Stimulated activated naive CD8-positive, alpha-beta T cell treated with anti-CD3 and anti-CD28 coated beads, Interleukin-15, Interleukin-2, amounts not matched to agents 100 U/mL and 50 U/mL, for 24 hours (primary cell): ENCODE measurements around the gene IGF1R.

Source experiments
- ATAC-seq: fragments of 150-1000 bp; cut with Tn5 transposase; one replicate; pipeline ENCODE4 v1.10.0; 2021
- DNase-seq: peaks from one replicate; pipeline ENCODE4 v3.0.0; 2021

IGF1R gene

DNA sequence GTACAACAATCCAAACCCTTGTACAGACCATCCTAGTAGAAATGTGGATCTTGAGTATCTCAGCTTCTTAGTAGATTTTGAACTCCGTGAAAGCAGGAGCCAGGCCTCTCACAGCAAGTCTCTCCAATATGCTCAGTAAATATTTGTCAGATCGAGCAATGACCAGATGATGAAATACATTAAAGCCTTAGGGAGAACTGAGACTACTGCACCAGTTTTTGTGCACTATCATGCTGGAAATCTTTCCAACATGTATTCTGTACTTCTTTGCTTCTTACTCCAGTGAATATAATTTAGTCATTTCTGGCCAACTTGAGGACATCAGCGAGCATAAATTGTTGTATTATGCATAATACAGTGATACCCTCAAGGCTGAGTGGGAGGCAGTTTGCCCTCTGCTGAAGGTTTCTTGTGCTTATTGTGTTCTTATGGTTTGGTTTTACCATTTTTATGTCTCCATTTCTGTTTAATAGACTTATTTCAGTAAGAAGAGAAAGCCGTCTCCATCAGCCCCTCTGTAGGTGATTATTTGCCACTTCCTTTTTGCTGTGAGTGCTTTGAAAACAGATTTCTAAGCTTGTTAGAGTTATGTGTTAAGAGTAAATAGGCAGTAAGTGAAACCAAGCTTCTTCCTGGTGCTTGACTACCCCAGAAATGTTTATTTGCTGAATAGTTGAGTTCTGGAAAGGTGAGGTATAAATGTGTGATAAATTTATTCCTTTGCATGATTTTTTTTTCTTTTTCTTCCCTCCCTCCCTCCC is 212.1 kb downstream of the IGF1R start:
- DNase-seq (no peak), ATAC-seq (no peak)

DNA sequence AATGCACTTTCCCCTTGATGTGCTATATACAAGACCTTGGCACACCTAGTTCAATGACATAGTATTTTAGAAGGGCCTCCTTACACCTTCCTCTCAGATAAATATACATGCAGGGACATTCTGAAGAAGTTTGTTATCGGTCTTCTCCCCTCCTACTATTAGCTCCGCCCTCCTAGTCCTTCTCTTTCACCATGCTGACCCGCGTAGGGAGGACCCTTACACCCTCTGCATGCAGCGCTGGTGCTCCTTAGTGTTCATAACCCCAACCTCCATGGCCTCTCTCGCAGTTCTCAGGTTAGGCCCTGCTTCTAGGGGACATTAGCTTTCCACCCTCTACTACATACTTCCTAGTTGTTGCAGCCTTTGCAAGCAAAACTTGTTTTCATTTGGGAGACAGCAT is 212.8 kb downstream of the IGF1R start:
- DNase-seq: no peak
- ATAC-seq: no peak

DNA sequence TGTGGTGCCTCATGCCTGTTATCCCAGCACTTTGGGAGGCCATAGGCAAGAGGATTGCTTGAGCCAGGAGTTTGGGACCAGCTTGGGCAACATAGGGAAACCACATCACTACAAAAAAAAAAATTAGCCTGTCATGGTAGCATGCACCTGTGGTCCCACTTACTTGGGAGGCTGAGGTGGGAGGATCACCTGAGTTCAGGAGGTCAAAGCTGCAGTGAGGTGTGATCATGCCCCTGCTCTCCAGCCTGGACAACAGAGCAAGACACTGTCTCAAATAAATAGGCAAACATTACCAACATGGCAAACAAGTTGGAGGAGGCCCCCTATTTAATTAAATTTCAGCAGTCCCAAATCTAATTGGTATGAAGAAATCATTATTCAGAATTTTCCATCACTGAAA is 215.6 kb downstream of the IGF1R start:
- no peak for DNase-seq
- ATAC-seq: no peak

DNA sequence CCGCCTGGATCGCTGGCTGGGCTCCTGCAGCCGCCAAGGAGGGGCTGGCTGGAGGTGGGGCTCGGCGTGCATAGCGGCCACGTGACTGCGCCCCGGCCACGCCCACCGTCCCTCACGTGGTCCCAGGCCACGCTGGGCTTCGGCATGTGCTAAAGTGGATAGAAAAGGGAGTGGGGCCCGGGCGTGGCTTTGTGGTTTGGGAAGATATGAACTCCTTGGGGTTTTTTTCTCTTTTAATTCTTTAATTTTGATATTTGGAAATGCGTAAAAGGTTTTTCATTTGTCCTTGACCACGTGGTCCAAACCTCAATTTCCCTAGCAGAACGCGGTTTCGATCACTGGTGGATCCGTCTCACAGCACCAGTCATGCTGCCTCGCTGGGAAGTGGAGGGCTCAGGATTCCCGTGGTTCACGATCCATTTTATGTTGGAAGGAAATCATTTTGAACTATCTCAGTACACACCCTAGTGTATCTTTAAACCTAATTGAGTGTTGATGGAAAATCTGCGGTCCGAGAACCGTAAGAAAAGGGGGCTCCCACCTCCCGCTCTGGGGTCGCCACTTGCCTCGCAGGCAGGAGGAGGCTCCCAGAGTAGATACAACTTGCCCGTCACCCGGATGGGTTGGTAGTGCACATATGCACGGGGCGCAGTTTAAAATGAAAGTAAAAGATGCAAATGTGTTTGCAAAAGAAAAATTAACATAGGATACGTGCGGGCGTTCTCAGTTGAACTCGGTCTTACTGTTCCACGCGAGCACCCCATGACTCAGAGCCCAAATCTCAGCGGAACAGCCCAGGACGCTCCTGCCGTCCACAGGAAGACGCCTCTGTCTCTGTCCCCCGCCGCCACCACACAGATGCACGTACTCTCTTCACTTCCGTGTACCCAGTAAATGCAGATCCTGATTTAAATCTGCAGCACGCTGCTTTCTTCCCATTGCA is 217.3 kb downstream of the IGF1R start:
- DNase-seq: peak; percentile 72
- ATAC-seq: peak; percentile 94

DNA sequence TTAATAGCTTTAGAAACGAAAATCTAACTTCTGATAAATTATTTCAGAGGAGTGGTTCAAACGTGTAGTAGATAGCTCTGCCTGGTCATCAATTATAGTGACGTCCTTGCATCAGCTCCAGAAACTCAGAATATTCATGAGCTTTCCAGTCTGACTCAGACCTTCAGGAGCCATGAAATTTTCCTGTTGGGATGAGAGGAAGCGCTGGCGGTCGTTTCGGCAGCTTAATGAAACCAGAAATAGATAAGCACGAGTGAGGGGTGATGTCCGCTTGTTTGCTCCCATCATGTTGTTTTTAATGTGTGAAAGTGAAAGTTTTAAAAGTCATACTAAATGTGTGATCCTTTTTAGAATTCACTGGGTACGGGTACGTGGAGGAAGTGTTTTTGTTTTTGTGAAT is 218.2 kb downstream of the IGF1R start:
- no peak for DNase-seq
- ATAC-seq: no peak

DNA sequence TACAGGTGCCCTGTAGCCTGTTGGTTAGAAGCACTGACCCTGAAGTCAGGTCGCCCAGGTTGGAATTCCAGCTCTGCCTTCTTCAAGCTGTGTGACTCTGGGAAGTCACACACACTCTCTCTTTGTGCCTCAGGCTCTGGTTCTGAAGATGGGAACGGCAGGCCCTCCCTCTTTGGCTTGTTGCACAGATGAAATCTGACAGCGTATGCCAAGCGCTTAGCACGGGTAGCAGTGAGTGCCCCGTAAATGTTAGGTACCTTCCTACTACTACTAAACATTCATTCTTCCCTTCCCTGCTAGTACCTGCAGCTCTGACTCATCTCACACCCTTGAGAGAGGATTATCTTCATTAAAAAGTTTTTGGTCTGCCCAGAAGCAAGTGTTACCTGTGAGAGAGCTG is 220.2 kb downstream of the IGF1R start:
- ATAC-seq (no peak), DNase-seq (no peak)

DNA sequence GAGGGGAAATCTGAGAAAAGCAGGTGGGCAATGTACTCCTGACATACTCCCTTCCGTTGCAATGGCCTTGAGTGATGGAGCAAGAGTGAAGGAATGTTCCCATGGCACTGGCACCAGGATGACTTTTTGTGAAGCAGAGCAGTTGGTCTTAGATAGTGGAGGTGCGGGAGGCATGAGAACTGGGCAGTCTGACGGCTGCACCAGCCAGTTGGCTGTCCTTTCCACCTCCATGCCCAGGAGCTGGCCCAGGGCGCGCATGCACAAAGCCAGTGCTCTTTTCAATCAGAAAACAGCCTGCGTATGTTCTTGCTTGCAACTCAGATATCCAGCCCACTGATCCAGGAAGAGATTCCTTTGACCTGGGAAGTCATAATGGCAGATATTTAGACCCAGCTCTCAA is 222.4 kb downstream of the IGF1R start:
- ATAC-seq (no peak), DNase-seq (no peak)

DNA sequence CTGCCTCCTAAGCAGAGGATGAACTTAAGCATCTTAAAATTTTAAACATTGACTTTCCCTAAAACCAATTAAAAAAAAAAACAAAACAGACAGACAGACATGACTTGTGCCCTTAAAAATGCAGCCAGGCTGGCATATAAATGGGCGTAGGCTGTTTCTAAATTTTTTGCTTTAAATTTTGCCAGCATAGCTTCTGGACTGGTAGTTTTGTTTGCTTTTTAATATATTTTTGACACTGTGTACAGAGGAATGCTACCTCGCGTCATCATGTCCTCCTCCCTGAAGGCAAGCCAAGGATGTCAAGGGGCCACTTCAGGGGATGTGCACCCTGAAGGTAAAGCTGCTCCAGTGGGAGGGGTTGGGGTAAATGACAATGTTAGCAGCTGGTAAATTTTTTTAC is 224.4 kb downstream of the IGF1R start:
- ATAC-seq: no peak
- DNase-seq: no peak

DNA sequence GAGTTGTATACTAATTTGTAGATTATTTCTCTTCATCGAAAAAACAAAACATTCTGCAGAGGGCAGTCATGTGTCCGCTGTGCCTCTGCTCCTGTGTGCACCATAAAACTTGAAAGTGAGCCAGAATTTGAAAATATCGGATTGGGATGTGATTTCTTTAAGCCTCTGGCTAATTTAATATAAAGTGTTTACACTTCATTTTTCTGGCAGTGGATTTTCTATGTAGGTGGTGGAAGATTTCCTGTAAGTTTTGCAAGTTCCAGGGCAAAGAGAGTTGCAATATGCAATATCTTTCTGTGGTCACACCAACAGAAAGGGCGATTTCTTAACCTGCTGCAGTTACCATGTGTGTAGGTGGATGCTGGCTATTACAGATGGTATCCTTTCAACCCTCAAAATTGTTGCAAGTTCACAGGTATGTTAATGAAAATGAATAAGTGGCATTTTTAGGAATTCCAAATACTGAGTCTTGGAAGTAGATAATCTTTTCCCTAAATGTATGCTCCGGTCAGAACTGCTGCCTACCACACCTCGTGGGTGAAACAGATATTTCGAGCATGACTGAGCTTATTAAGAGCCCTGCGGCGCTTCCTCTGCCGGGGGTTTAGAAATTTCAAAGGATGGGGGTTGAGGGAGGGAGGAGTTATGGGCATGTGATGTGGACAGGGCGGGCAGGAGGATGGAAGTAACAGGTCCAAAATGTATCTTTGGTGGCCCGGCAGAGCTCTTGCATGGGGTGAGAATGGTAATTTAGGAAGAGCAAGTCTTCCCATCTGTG is 225.3 kb downstream of the IGF1R start:
- no peak for ATAC-seq
- no peak for DNase-seq

DNA sequence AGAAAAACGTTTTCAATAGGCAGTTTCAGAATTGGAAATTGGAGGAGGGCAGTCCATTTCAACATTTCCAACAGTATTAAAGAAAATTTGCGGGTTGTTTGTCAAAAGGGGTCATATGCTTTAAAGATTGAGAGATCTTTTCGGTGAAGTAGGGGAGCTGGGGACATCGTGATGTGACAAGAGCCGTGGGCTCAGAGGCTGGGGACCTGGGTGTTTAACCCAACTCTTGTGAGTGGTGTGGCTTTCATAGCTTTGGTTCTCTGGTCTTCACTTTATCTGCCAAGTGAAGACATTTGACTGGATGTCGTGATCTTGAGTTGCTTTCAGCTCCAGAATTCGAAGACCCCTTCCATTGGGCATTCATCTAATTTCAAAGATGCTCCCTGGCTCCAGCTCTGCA is 226.0 kb downstream of the IGF1R start:
- no peak for ATAC-seq
- DNase-seq: no peak

DNA sequence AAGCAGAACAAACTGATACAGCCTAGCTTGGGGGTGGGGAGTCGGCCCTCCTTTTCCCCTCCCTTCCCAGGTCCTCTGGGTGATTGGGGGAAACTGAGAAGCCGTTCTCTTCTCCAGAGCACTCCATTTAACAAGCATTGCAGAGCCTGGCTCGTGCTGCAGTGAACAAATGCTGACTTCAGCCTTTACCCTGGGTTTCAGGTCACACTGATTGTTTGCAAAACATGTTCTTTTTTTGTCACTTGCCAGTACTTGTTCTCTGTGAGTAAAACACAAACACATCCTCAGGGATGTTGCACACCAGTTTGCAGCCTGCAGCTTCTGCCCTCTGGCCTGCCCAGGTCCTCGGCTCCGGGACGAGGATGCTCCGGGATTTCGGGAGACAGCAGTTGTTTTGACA is 226.4 kb downstream of the IGF1R start:
- DNase-seq: no peak
- no peak for ATAC-seq

DNA sequence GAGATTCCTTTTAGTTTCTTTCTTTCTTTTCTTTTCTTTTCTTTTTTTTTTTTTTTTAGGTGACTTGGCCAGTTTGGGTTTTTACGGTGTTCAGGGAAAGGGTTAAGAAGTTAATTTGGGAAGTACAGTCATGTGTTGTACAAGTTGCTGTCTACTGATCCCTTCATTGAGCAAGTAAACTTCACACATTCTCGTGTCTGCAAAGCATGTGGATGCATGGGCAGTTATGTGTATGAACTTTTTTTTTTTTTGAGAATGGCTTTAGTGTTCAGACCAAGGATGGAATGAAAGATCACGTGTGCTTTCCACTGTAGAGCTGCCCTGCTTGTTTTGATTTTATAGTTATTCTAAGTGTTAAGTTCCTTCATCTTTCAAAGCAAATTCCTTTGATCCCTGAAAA is 227.0 kb downstream of the IGF1R start:
- no peak for DNase-seq
- no peak for ATAC-seq

DNA sequence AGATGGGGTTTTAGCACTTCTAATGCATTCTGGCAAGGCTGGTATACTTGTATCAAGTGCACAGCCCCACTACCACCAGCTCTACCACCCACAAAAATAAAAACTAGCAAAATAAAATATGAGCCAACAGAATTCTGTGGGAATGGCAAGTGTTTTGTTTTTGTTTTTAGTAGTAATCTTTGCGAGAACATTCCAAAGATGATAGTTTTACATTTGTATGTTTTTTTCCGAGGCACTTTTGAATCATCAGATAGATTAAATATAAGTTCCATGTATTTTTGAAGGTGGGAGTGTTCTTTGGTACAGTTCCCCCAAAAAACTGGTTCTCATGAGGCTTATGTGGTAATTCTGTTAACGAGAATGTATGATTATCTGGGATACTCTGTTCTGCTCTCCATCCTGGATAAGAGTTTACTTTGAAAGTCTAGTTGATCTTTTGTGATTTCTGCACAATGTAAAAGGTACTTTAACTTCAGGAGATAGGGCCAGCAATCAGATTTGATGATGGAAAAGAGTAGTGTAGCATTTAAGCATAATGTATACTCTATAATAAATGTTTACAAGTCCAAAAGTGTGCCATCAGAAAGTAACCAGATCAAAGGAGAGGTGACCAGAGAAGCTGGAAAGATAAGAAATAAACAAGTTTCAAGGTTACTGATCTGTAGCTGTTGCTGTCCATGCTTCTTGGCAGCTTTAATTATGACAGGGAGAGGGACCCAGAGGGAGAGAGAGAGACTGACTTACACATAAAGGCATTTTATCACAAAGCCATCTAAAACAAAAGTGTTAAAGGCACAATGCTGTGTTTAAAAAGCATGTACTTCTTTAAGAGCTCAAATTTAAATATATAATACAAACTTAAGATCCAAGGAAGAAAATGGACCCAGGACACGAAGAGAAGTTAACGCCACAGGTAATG is 228.4 kb downstream of the IGF1R start:
- ATAC-seq (no peak), DNase-seq (no peak)

DNA sequence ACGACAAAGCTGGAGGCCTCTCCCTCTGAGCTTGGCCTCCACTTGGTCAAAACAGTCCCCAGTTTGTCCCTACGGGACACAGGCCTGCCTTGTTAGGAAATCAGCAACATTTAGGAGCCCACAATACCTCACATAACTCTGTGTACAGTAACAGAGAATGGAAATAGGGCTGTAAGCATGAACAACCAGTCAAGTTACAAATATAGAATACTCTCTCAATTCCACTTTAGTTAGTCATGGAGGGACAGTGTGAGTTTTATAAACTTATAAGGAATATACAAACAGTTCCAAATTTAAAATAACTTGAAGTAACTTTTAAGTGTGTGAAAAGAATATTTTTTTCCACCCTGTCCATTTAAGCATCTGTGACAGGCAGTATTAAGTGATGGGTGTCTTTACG is 229.8 kb downstream of the IGF1R start:
- no peak for ATAC-seq
- DNase-seq: no peak

DNA sequence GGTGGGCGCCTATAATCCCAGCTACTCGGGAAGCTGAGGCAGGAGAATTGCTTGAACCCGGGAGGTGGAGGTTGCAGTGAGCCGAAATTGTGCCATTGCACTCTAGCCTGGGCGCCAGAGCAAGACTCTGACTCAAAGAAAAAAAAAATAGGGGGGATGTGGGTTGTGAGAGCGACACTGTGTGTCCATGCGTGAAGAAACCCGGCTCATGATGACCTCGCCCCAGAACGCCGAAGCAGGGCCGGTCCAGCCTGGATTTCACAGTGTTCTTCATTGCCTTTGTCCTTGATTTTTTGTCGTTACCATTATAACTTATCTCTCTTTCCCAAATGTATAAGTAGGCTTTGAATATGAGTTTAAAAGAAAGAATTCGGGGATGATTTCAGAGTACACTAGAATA is 230.5 kb downstream of the IGF1R start:
- no peak for ATAC-seq

DNA sequence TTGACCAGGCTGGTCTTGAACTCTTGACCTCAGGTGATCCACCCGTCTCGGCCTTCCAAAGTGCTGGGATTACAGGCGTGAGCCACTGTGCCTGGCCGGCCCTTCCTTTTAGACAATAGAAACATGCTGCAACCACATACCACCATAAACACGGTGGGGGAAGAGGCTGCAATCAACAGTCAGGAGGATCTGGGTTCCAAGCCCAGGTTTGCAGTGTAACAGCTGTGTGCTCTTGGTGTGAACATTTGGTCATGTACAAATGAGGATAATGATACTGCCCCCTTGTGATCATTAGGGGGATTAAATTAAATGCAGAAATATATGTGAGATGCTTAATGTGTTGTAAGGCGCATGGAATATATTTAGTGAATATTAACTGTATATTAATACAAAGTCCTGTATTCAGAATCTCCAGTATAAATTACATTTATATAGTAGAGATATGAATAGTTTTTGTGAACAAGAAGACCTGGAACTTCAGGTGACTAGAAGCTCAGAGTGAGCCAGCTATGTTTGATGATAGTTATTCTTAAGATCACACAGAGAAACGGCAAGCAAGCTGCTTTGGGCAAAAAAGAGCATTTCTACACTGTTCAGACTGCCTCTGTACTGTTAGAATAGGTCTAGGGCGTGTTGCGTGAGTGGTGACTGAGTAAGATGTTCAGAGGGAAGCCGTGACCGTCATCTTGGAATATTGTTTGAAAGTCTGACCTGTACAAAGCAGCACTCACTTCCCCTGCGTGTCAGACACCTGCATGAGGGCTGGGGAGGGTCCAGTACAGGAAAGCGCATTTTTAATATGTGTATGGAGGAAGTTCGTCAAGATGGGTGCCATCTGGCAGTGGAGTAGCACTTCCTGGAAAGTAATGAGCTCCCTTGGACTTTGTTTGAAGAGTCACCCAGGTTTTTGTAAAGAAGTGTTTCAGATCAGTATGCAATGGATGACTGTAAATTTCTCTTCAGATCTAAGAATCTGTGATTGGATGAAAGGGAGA is 233.5 kb downstream of the IGF1R start:
- ATAC-seq (no peak), DNase-seq (no peak)

More for the DNA sequence above, 230.5 kb downstream of the IGF1R start:
- DNase-seq: no peak

DNA sequence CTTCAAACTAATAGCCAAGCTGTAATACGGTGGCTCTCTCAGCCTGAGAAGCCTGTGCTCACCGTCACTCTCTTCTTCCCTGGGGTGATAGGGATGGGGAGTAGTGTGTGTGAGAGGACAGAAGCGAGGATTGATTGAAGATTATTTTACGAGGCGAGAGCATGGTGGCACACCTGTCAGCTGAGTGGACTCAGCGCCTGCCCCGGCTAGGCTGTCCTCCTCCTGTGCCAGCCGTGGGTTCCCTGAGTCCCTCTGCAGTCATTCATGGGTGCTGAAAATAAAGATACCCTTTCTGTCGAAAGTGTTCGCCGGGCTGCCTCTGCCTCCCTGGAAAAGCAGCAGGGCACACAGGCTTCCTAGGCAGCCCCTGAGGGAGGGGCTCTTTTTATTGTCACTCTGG is 235.1 kb downstream of the IGF1R start:
- ATAC-seq (no peak), DNase-seq (no peak)

DNA sequence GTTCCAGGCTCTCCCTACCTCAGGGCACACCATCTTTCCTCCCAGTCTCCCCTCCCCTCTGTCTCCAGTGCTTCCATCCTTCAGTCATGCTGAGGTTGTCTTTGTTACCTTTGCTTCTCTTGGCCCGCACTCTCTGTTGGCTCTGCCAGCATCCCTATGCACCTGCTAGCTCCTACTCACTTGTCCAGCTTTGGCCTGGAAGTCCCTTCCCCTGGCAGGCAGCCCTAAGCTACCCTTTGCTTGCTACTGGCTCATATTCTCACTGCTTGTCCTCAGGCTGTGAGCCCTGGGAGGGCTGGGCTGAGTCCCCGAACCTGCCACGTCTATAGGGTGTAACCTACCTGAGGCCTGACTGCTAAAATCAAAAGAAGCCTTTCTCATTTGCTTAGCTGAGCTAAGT is 236.6 kb downstream of the IGF1R start:
- no peak for ATAC-seq

DNA sequence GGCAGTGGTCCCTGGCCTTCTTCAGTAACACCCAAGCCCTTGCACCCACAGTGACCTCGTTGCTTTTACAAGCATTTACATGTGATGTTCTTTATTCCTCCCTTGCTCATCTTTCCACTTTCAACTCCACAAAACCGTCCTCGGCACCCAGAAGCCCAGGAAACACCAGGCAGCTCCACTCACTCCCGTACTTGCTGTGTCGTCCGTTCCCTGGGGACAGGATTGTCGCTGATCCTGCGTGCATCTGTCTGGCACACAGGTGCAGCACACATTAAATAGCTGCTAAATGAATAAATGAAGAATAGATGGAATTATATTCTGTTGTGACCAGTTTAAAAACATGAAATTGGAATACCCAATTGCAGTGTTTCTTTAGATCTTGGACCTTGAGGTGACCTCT is 239.6 kb downstream of the IGF1R start:
- no peak for DNase-seq
- ATAC-seq: no peak

More for the DNA sequence above, 236.6 kb downstream of the IGF1R start:
- no peak for DNase-seq

DNA sequence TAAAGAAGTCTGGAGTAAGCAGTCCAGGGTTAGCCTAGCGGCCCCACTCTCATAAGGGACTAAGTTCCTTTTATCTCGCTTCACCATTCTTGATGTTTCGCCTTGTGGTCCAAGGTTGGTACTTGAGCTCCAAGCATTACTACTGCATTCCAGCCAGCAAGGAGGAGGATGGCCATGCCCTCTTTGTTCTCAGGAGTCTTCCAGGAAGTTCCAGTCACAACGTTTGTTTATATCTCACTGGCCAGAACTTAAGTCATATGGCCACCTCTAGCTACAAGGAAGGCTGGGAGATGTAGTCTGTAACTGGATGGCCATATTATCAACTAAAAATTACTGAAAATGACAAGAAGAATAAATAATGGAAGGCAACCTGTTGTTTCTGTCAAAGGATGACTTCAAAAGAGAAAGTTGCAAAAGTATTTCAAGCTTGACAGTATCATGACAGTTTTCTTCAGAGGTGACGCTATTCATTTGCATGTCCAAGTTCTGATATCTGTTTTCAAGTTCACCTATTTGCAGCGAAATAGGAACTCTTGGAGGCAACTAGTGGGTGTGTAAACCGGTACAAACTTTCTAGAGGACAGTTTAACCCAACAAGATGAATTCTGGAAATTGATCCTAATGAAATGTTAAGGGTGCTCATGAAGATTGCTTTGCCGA is 240.6 kb downstream of the IGF1R start:
- no peak for DNase-seq
- ATAC-seq: no peak
